H1 (cell line): Measurements from ENCODE around the gene ISY1. TPM values are rescaled to one million over a fixed set of nuclear protein-coding genes. Genes with fewer than 3 reads are reported as not detected.

Experiments
- CTCF ChIA-PET: fragments of 300-600 bp; sonication (Branson Sonifier 250); formaldehyde crosslinking; loops from one replicate; lab custom pipeline; 2021; ENCODE audit not compliant: partially characterized antibody; lab: Charles Lee
- POLR2A ChIA-PET: fragments of 300-600 bp; sonication (Branson Sonifier 250); formaldehyde crosslinking; loops from one replicate; lab custom pipeline; 2021; ENCODE audit warnings: inconsistent platforms; ENCODE audit not compliant: partially characterized antibody; lab: Charles Lee
- DNase-seq, 2 experiments: peaks; one replicate each; pipeline versions ENCODE4 v3.0.0 to v3.0.0-alpha.2; 2010 to 2022; ENCODE audit warnings: low spot score in 2 of 2, low read depth in 1 of 2, mixed read lengths in 1 of 2
- FAIRE-seq: peaks from 2 replicates; lab custom pipeline; 2011; peaks lifted over from hg19 to GRCh38; lab: Jason Lieb, UNC
- H2AFZ ChIP-seq: 2 replicates; pipeline ENCODE4 v1.8.1; 2012; ENCODE audit warnings: low read length, inconsistent platforms
- H2AK5ac ChIP-seq: 2 replicates; pipeline ENCODE4 v1.6.1; 2013; ENCODE audit warnings: low read depth, low read length
- H2BK120ac ChIP-seq: replicated peaks from 2 replicates; pipeline ENCODE3; 2013; ENCODE audit warnings: low read depth, low read length, inconsistent platforms
- H2BK12ac ChIP-seq: 2 replicates; pipeline ENCODE4 v1.6.1; 2013; ENCODE audit warnings: low read depth, low read length
- H2BK15ac ChIP-seq: 2 replicates; pipeline ENCODE4 v1.6.1; 2013; ENCODE audit warnings: low read length
- H2BK20ac ChIP-seq: 2 replicates; pipeline ENCODE4 v1.6.1; 2013; ENCODE audit warnings: low read length
- H2BK5ac ChIP-seq: 2 replicates; pipeline ENCODE4 v1.6.1; 2013; ENCODE audit warnings: low read depth, low read length
- H3K14ac ChIP-seq: 2 replicates; pipeline ENCODE4 v1.6.1; 2013; ENCODE audit warnings: inconsistent platforms; ENCODE audit not compliant: insufficient read length
- H3K18ac ChIP-seq: 2 replicates; pipeline ENCODE4 v1.6.1; 2013; ENCODE audit warnings: low read length; ENCODE audit errors: extremely low read depth
- H3K23ac ChIP-seq: 2 replicates; pipeline ENCODE4 v1.6.1; 2013; ENCODE audit warnings: inconsistent platforms; ENCODE audit not compliant: insufficient read length
- H3K23me2 ChIP-seq: 2 replicates; pipeline ENCODE4 v1.6.1; 2013; ENCODE audit warnings: low read depth, low read length
- H3K27ac ChIP-seq: 2 replicates; pipeline ENCODE4 v1.6.1; 2011; ENCODE audit warnings: low read depth, low read length, inconsistent platforms
- H3K27me3 ChIP-seq, 4 experiments: replicated peaks in 1 of 4; 1 replicate in 1 of 4; 2 replicates in 3 of 4; pipeline versions ENCODE4 v1.6.1 to v1.8.1; 2011 to 2013; ENCODE audit warnings: low read length in 3 of 4, mild to moderate bottlenecking in 3 of 4, inconsistent platforms in 2 of 4, mixed read lengths in 2 of 4, moderate library complexity in 1 of 4; ENCODE audit not compliant: control insufficient read depth in 3 of 4, insufficient read depth in 3 of 4; ENCODE audit errors: extremely low read depth in 1 of 4
- H3K36me3 ChIP-seq, 4 experiments: 2 replicates each; pipeline versions ENCODE4 v1.6.1 to v1.8.1; 2011 to 2013; ENCODE audit warnings: mild to moderate bottlenecking in 4 of 4, low read length in 3 of 4, moderate library complexity in 2 of 4, control low read depth in 1 of 4, inconsistent platforms in 1 of 4; ENCODE audit not compliant: insufficient read depth in 4 of 4, control insufficient read depth in 2 of 4
- H3K4ac ChIP-seq: replicated peaks from 2 replicates; pipeline ENCODE3; 2013; ENCODE audit warnings: low read length, low read depth, mixed read lengths, inconsistent platforms; ENCODE audit not compliant: insufficient read length
- H3K4me1 ChIP-seq, 4 experiments: replicated peaks in 1 of 4; 1 replicate in 1 of 4; 2 replicates in 3 of 4; pipeline versions ENCODE4 v1.6.1 to v1.8.1; 2011 to 2013; ENCODE audit warnings: low read length in 3 of 4, inconsistent platforms in 2 of 4, mixed read lengths in 1 of 4; ENCODE audit not compliant: insufficient read depth in 4 of 4, control insufficient read depth in 3 of 4
- H3K4me2 ChIP-seq, 2 experiments: 2 replicates each; pipeline versions ENCODE4 v1.6.1 to v1.8.1; 2011 to 2013; ENCODE audit warnings: low read depth in 2 of 2, low read length in 2 of 2, control low read depth in 1 of 2, inconsistent platforms in 1 of 2, mild to moderate bottlenecking in 1 of 2; ENCODE audit not compliant: insufficient read depth in 1 of 2
- H3K4me3 ChIP-seq, 4 experiments: fragments of 200-600, 300-600 bp in 1 of 4; sonication (generic), shearing (Covaris generic), sonication (Bioruptor Twin) in 1 of 4; 2 replicates each; pipeline versions ENCODE4 v1.5.1 to v1.8.1; 2011 to 2016; ENCODE audit warnings: low read length in 4 of 4, low read depth in 3 of 4, control low read depth in 2 of 4, inconsistent platforms in 2 of 4, mild to moderate bottlenecking in 2 of 4, mixed read lengths in 1 of 4, moderate library complexity in 1 of 4; ENCODE audit not compliant: insufficient read depth in 2 of 4; ENCODE audit errors: extremely low read depth in 1 of 4
- H3K56ac ChIP-seq: replicated peaks from 2 replicates; pipeline ENCODE3; 2013; ENCODE audit warnings: low read depth, mild to moderate bottlenecking, mixed read lengths, low read length, inconsistent platforms; ENCODE audit not compliant: insufficient read length
- H3K79me1 ChIP-seq: 2 replicates; pipeline ENCODE4 v1.6.1; 2013; ENCODE audit warnings: low read depth, low read length, control low read depth
- H3K79me2 ChIP-seq, 2 experiments: 2 replicates each; pipeline versions ENCODE4 v1.6.1 to v1.8.1; 2012 to 2013; ENCODE audit warnings: low read length in 2 of 2, mild to moderate bottlenecking in 2 of 2, inconsistent platforms in 1 of 2; ENCODE audit not compliant: insufficient read depth in 2 of 2, control insufficient read depth in 1 of 2
- H3K9ac ChIP-seq, 4 experiments: replicated peaks in 1 of 4; 1 replicate in 1 of 4; 2 replicates in 3 of 4; pipeline versions ENCODE4 v1.6.1 to v1.8.1; 2011 to 2013; ENCODE audit warnings: low read depth in 3 of 4, low read length in 3 of 4, control low read depth in 2 of 4, mild to moderate bottlenecking in 2 of 4, moderate library complexity in 2 of 4, inconsistent platforms in 1 of 4; ENCODE audit errors: extremely low read depth in 1 of 4
- H3K9me3 ChIP-seq, 2 experiments: 2 replicates each; pipeline versions ENCODE4 v1.6.1 to v1.8.1; 2012 to 2013; ENCODE audit warnings: mild to moderate bottlenecking in 2 of 2, moderate library complexity in 2 of 2, control low read depth in 1 of 2, inconsistent platforms in 1 of 2, low read depth in 1 of 2, low read length in 1 of 2, mixed read lengths in 1 of 2; ENCODE audit not compliant: insufficient read depth in 2 of 2
- H4K20me1 ChIP-seq, 2 experiments: replicated peaks in 1 of 2; 2 replicates each; pipeline versions ENCODE3 to v1.8.1; 2011 to 2013; ENCODE audit warnings: inconsistent platforms in 2 of 2, low read length in 2 of 2, mild to moderate bottlenecking in 1 of 2; ENCODE audit not compliant: insufficient read depth in 2 of 2, control insufficient read depth in 1 of 2
- H4K5ac ChIP-seq: 2 replicates; pipeline ENCODE4 v1.6.1; 2013; ENCODE audit warnings: low read length, low read depth, mixed read lengths, inconsistent platforms; ENCODE audit not compliant: insufficient read length
- H4K8ac ChIP-seq: 2 replicates; pipeline ENCODE4 v1.8.0; 2013; ENCODE audit warnings: mild to moderate bottlenecking, moderate library complexity, low read length, inconsistent platforms; ENCODE audit not compliant: insufficient read depth; ENCODE audit errors: extremely low read depth
- H4K91ac ChIP-seq: replicated peaks from 2 replicates; pipeline ENCODE3; 2013; ENCODE audit warnings: low read length, mixed read lengths, inconsistent platforms; ENCODE audit not compliant: insufficient read length
- CHD1 ChIP-seq: IDR thresholded peaks from 2 replicates; pipeline ENCODE4 v1.6.1; 2012; ENCODE audit warnings: low read depth, low read length, improper control_type of control experiment
- CTBP2 ChIP-seq: IDR thresholded peaks from 2 replicates; pipeline ENCODE4 v1.7.0; 2011; ENCODE audit warnings: borderline replicate concordance, mild to moderate bottlenecking, moderate library complexity, mixed read lengths, low read length; ENCODE audit not compliant: insufficient read depth, insufficient read length
- HDAC2 ChIP-seq, 2 experiments: fragments of 300-600 bp in 1 of 2; sonication (generic) in 1 of 2; IDR thresholded peaks; 2 replicates each; pipeline ENCODE4 v1.6.1; 2011 to 2012; ENCODE audit warnings: low read depth in 2 of 2, low read length in 2 of 2, mild to moderate bottlenecking in 2 of 2, moderate library complexity in 2 of 2, borderline replicate concordance in 1 of 2, inconsistent platforms in 1 of 2
- JUN ChIP-seq: IDR thresholded peaks from 2 replicates; pipeline ENCODE4 v1.6.1; 2011; ENCODE audit warnings: low read depth, mild to moderate bottlenecking, improper control_type of control experiment, low read length
- KDM4A ChIP-seq: IDR thresholded peaks from one replicate; pipeline ENCODE4 v1.7.1; 2012; ENCODE audit warnings: low read depth, mild to moderate bottlenecking, moderate library complexity, low read length, inconsistent platforms; ENCODE audit not compliant: severe bottlenecking
- MAFK ChIP-seq: IDR thresholded peaks from 2 replicates; pipeline ENCODE4 v1.6.1; 2012; ENCODE audit warnings: low read depth, mild to moderate bottlenecking, improper control_type of control experiment, low read length
- POLR2AphosphoS5 ChIP-seq: IDR thresholded peaks from 2 replicates; pipeline ENCODE4 v1.6.1; 2011; ENCODE audit warnings: low read depth, low read length
- POU5F1 ChIP-seq: IDR thresholded peaks from 2 replicates; pipeline ENCODE4 v1.6.1; 2011; ENCODE audit warnings: low read depth, mild to moderate bottlenecking, low read length, moderate library complexity
- SP1 ChIP-seq: IDR thresholded peaks from 2 replicates; pipeline ENCODE4 v1.6.1; 2011; ENCODE audit warnings: low read depth, low read length
- SP2 ChIP-seq: IDR thresholded peaks from 2 replicates; pipeline ENCODE4 v1.6.1; 2012; ENCODE audit warnings: mild to moderate bottlenecking, low read length, inconsistent platforms
- WGBS, 2 experiments: shearing (Covaris generic) in 1 of 2; methylation state at CpG; one replicate each; pipeline versions ENCODE4 v1.1.6 to v1.1.7; 2013 to 2015; ENCODE audit warnings: low lambda C conversion rate in 2 of 2, mixed read lengths in 2 of 2, inconsistent platforms in 1 of 2, low coverage in 1 of 2, missing lambda C conversion rate in 1 of 2; ENCODE audit not compliant: insufficient replicate concordance in 2 of 2, insufficient coverage in 1 of 2, insufficient read length in 1 of 2; ENCODE audit errors: extremely low coverage in 1 of 2, missing lambda C conversion rate in 1 of 2; 5-methylcytosine and 5-hydroxymethylcytosine counted together
- polyA plus RNA-seq, 7 experiments: library from polyadenylated mRNA; depleted of rRNA in 3 of 7; stranded (reverse) in 5 of 7; unstranded in 2 of 7; fragments of >200 nt in 5 of 7; fragments of 200-250 nt in 2 of 7; gene quantifications; 1 replicate in 5 of 7; 2 replicates in 1 of 7; 4 replicates in 1 of 7; pipeline versions ENCODE4 v1.2.1 to v1.2.3, GENCODE V29; 2011 to 2013; ENCODE audit warnings: missing spikeins in 2 of 7, mixed read lengths in 2 of 7
- total RNA-seq: library from RNA; stranded (reverse); fragmentation: NEBNext Ultra II Directional; extraction: Animal tissue kit (Norgen Biotek cat#: 25700); gene quantifications from 2 replicates; pipeline ENCODE4 v1.2.1, GENCODE V29; 2021
- TF ChIP-seq, protein P1 (sequence below): IDR thresholded peaks from 2 replicates; pipeline ENCODE4 v1.6.1; 2012; ENCODE audit warnings: inconsistent platforms

Gene ISY1
- total and polyA plus RNA-seq, 2 of the 8 experiments (the other 6 are each of a cell fraction or from before 2014, with no cell fraction given), result 16.6 to 38.7 TPM

DNA sequence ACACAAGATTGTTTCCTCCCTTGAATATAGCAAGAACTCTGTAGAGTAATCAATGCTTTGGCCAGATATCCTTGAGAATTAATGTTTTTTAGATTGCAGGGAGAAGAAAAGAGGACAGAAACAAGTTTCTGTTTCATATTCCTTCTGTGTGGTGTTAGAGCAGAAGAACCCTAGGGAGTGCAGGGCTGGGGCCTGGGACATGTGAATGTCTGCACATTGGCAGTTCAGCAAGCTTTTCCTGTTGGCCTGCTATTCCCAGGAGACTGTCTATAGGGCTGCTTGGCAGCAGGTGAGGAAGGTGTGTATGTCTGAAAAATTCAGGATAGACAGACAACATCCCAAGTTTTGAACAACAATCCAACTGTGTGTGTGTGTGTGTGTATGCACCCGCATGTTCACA lies 36.5 kb upstream of the ISY1 start:
- Histone ChIP-seq H2BK20ac (no peak overlapping the region), H2BK120ac (no peak overlapping the region), H3K23me2 (no peaks in the 10 kb centered on the region), H3K79me1 (no peaks in the 10 kb centered on the region), H3K4me3 (no peak overlapping the region), H2BK12ac (no peak overlapping the region), H3K18ac (no peak overlapping the region), H3K56ac (no peak overlapping the region), H4K5ac (no peak overlapping the region), H3K27ac (no peak overlapping the region), H3K9ac (no peak overlapping the region), H3K27me3 (no peaks in the 10 kb centered on the region), H2BK5ac (no peak overlapping the region), H3K4me1 (no peaks in the 10 kb centered on the region), H4K20me1 (no peaks in the 10 kb centered on the region), H3K4ac (no peak overlapping the region), H4K91ac (no peak overlapping the region), H2AFZ (no peak overlapping the region), H3K79me2 (no peaks in the 10 kb centered on the region), H2BK15ac (no peak overlapping the region), H4K8ac (no peak overlapping the region), H3K4me2 (no peak overlapping the region), H3K23ac (no peak overlapping the region), H3K14ac (no peak overlapping the region), H3K36me3 (no peaks in the 10 kb centered on the region)
- FAIRE-seq, result no peak
- ChIA-PET POLR2A (interaction anchor here (0.8 to 1.2 kb wide), 4 partner anchors 14 to 119 kb away, joined by 3 to 6 read pairs (median 3); partner anchors contain the start of gene CNBP), CTCF (interaction anchor here (1.5 to 2.8 kb wide), 2 partner anchors 11 to 48 kb away, joined by 3 to 13 read pairs; no protein-coding TSS in a partner anchor)
- DNase-seq, result no peak
- 80% methylated on average over 1 of the region's 1 CpG; no CpG with 5 or more reads in 1 of the 2 experiments for WGBS, 2 experiments
- TF ChIP-seq HDAC2 (IDR thresholded peaks at IDR 0.05; ENCODE audit: borderline replicate concordance in 1 of 2, low read depth in 2 of 2, low read length in 2 of 2) (no peak), CTBP2 (no peak), SP2 (no peak), SP1 (no peak), POU5F1 (no peak), MAFK (no peak), POLR2AphosphoS5 (no peak), CHD1 (no peak), KDM4A (no peak), JUN (no peak)
- TF ChIP-seq, protein P1, sequence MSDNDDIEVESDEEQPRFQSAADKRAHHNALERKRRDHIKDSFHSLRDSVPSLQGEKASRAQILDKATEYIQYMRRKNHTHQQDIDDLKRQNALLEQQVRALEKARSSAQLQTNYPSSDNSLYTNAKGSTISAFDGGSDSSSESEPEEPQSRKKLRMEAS, result no peak
- TF ChIP-seq, all 59 proteins: peak for 0
- Histone ChIP-seq H3K9me3 (no peaks in the 10 kb centered on the region), H2AK5ac (no peak overlapping the region)
